DND-41 (cell line): ENCODE results near the gene INTS1.

Experiments used
- EZH2 ChIP-seq: IDR thresholded peaks from 3 replicates; pipeline ENCODE4 v1.6.1; 2012; ENCODE audit warnings: borderline replicate concordance, low read depth, mild to moderate bottlenecking, moderate library complexity, low read length, inconsistent platforms; ENCODE audit not compliant: severe bottlenecking
- TF ChIP-seq, protein P1 (sequence below): IDR thresholded peaks from 2 replicates; pipeline ENCODE4 v1.5.1; 2012; ENCODE audit warnings: borderline replicate concordance, low read length, moderate library complexity, mild to moderate bottlenecking; ENCODE audit not compliant: poor library complexity, severe bottlenecking; ENCODE audit errors: extremely low read depth

DNA sequence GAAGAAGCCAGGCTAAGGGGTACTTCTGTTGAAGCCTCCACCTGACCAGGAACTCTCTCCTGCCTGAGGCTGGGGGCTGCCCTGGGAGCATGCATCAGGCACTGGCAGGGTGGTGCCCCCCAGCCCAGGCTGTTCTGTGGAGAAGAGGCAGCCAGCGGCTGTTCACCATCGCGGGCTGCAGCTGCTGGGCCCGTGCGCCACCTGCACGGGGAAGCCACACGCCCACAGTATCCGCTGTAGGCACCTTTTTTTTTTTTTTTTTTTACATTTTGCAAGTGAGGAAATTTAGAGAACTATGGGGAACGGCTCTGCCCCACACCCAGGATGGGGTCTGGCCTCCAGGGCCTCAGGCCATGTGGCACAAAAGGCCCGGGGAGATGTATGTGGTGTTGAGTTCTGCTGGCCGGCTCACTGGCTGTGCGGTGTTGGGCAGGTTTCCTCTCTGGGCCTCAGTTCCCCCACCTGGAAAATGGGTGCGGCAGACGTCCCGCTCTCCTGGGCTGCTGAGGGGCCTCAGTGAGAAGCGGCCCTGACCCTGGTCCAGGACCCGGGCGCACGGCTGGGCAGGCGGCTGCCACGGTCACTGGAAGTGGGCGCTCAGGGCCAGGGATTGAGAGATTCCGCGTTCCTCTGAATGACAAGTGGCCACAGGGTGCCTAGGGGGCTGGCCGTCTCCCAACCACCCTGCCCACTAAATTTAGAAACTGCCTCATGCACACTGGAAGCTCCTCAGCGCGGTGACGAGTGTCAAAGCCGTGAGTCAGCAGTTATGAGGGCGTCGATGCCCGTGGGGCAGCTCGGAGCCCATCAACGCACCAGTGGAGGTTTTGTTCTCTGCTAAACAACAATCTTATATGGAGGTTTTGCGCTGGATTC is 8.8 kb upstream of the INTS1 start:
- TF ChIP-seq, protein P1, sequence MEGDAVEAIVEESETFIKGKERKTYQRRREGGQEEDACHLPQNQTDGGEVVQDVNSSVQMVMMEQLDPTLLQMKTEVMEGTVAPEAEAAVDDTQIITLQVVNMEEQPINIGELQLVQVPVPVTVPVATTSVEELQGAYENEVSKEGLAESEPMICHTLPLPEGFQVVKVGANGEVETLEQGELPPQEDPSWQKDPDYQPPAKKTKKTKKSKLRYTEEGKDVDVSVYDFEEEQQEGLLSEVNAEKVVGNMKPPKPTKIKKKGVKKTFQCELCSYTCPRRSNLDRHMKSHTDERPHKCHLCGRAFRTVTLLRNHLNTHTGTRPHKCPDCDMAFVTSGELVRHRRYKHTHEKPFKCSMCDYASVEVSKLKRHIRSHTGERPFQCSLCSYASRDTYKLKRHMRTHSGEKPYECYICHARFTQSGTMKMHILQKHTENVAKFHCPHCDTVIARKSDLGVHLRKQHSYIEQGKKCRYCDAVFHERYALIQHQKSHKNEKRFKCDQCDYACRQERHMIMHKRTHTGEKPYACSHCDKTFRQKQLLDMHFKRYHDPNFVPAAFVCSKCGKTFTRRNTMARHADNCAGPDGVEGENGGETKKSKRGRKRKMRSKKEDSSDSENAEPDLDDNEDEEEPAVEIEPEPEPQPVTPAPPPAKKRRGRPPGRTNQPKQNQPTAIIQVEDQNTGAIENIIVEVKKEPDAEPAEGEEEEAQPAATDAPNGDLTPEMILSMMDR: no peak
- no peak for TF ChIP-seq EZH2
